Measurements from ENCODE around the gene UBE2S.
"Not testable (repeated sequence)": the region's sequence is repeated elsewhere in the genome, so short reads cannot be mapped to it uniquely, and the experiment has no call there.

The UBE2S gene

GRCh38 chr19:55407550-55407799 is at the start of gene UBE2S:
Gene UBE2S, minus strand, starts transcription at chr19:55407788. Its CDS starts 199 bp downstream, at chr19:55407589.
- not testable (repeated sequence) for DNase-seq (ENCODE audit: low read depth, low spot score)
- H3K4me3 ChIP-seq (ENCODE audit: low read depth, low read length) = peak within 1 kb of the TSS; percentile 84
- CTCF ChIA-PET = interaction anchor here (1.0 to 2.0 kb wide), 2 partner anchors 11 to 60 kb away, joined by 4 to 7 read pairs; no protein-coding TSS in a partner anchor
- POLR2A ChIA-PET = interaction anchor here (0.6 to 3.4 kb wide), 46 partner anchors 8 to 321 kb away, joined by 3 to 86 read pairs (median 4); partner anchors contain the start of genes FIZ1, HSPBP1, IL11 and ISOC2

GRCh38 chr19:55456347-55456746 is 48.8 kb upstream of the UBE2S start:
- H3K4me3 ChIP-seq (ENCODE audit: low read depth, low read length) = no peak overlapping the region

GRCh38 chr19:55455576-55456235 is 48.1 kb upstream of the UBE2S start:
- ChIA-PET CTCF (interaction anchor here (0.8 to 1.3 kb wide), 2 partner anchors 38 to 48 kb away, joined by 3 read pairs; no protein-coding TSS in a partner anchor), POLR2A (no interaction called here)
- no peak for DNase-seq (ENCODE audit: low read depth, low spot score)
- no peak for TF ChIP-seq CTCF (IDR thresholded peaks at IDR 0.05; ENCODE audit: insufficient read depth, low read length, missing control alignments)
- H3K4me3 ChIP-seq (ENCODE audit: low read depth, low read length) = no peak overlapping the region

More at GRCh38 chr19:55456347-55456746, 48.8 kb upstream of the UBE2S start:
- POLR2A ChIA-PET = no interaction called here
- TF ChIP-seq CTCF (IDR thresholded peaks at IDR 0.05; ENCODE audit: insufficient read depth, low read length, missing control alignments) = no peak
- no peak for DNase-seq (ENCODE audit: low read depth, low spot score)
- CTCF ChIA-PET = interaction anchor here (0.8 to 1.3 kb wide), 2 partner anchors 38 to 48 kb away, joined by 3 read pairs; no protein-coding TSS in a partner anchor

GRCh38 chr19:55454787-55455243 is 47.2 kb upstream of the UBE2S start:
- peak; percentile 77 for TF ChIP-seq CTCF (IDR thresholded peaks at IDR 0.05; ENCODE audit: insufficient read depth, low read length, missing control alignments)
- ChIA-PET POLR2A (no interaction called here), CTCF (interaction anchor here (1.7 to 3.0 kb wide), 4 partner anchors 12 to 314 kb away, joined by 5 to 24 read pairs (median 14); no protein-coding TSS in a partner anchor)
- no peak for DNase-seq (ENCODE audit: low read depth, low spot score)
- no peak overlapping the region for H3K4me3 ChIP-seq (ENCODE audit: low read depth, low read length)

- TF ChIP-seq CTCF (IDR thresholded peaks at IDR 0.05; ENCODE audit: insufficient read depth, low read length, missing control alignments) = no peak
- CTCF ChIA-PET = interaction anchor here (0.8 to 3.0 kb wide), 14 partner anchors 10 to 365 kb away, joined by 3 to 24 read pairs (median 5); partner anchors contain the start of genes SHISA7 and ZNF628
- POLR2A ChIA-PET = interaction anchor here (1.2 kb wide), 1 partner anchor 23 kb away, joined by 3 read pairs; the partner anchor contains the start of gene ZNF628
- DNase-seq (ENCODE audit: low read depth, low spot score) = no peak
- no peak overlapping the region for H3K4me3 ChIP-seq (ENCODE audit: low read depth, low read length)
Observed at GRCh38 chr19:55453511-55454260, 46.1 kb upstream of the UBE2S start.

- ChIA-PET CTCF (interaction anchor here (1.0 to 3.0 kb wide), 12 partner anchors 9 to 364 kb away, joined by 3 to 24 read pairs (median 5); partner anchors contain the start of gene SHISA7), POLR2A (interaction anchor here (1.2 kb wide), 1 partner anchor 23 kb away, joined by 3 read pairs; the partner anchor contains the start of gene ZNF628)
- no peak overlapping the region for H3K4me3 ChIP-seq (ENCODE audit: low read depth, low read length)
- TF ChIP-seq CTCF (IDR thresholded peaks at IDR 0.05; ENCODE audit: insufficient read depth, low read length, missing control alignments) = no peak
- DNase-seq (ENCODE audit: low read depth, low spot score) = no peak
Observed at GRCh38 chr19:55452749-55453346, 45.3 kb upstream of the UBE2S start.

Measured in AG04449 (cell line).